Measurements from ENCODE around the gene OR51Q1. TPM values are rescaled to one million over a fixed set of nuclear protein-coding genes. Genes with fewer than 3 reads are reported as not detected.

Gene OR51Q1
- total and polyA plus RNA-seq, 2 of the 13 experiments (the other 11 are each of a cell fraction or from before 2014, with no cell fraction given) = not detected

DNA sequence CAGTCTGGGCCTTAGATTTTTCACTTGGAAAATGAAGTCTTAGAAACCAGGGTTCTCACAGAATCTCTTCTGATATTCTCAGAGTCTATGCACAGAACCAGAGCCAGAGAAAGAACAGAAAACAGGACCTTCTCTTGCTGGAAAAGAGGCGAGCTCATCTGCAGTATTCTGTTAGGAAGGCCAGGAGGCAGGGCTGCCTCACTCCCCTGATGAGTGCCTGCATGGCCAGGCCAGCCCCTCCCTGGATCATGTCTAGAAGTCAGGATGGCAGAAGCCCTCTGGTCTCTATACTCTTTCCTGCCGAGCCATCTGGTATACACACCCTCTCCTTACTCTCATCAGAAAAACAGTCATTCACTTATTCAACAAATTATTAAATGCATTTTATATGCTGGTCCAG, 37.6 kb upstream of the OR51Q1 start:
- ChIA-PET POLR2A (no interaction called here), CTCF (ENCODE audit: low intra/inter-chr PET ratio, low total read pairs) (no interaction called here)
- DNase-seq (ENCODE audit: low spot score) = no peak
- Histone ChIP-seq H3K4me2 (ENCODE audit: low read depth, low read length) (no peak overlapping the region), H3K4me3 (replicated peaks in 1 of 3; ENCODE audit: insufficient read depth in 1 of 3, low read depth in 2 of 3, low read length in 3 of 3) (no peak overlapping the region), H3K27ac (ENCODE audit: extremely low read length, insufficient read depth, low read length) (no peak overlapping the region), H3K36me3 (replicated peaks in 1 of 2; ENCODE audit: control insufficient read depth in 1 of 2, insufficient read depth in 2 of 2, low read length in 2 of 2) (no peaks in the 10 kb centered on the region), H4K20me1 (ENCODE audit: insufficient read depth, low read length) (0 out of 2 replicates have a peak, but pooled peaks cover 3% of the 10 kb centered on the region), H2AFZ (ENCODE audit: low read length) (no peak overlapping the region), H3K9me3 (ENCODE audit: low read length) (no peaks in the 10 kb centered on the region), H3K27me3 (ENCODE audit: control insufficient read depth in 1 of 2, insufficient read depth in 2 of 2, low read length in 2 of 2) (no peaks in the 10 kb centered on the region), H3K79me2 (ENCODE audit: insufficient read depth, low read length) (no peaks in the 10 kb centered on the region), H3K4me1 (ENCODE audit: insufficient read depth, low read length) (no peaks in the 10 kb centered on the region), H3K9ac (ENCODE audit: insufficient read depth, low read depth, low read length) (no peak overlapping the region)
- intact Hi-C loops (cut with micrococcal nuclease; ENCODE audit: unreplicated experiment) = no loop called here
- in situ Hi-C loops (cut with HindIII; ENCODE audit: extremely low pct_ligation_motif_present, low pct_unique_long_range_greater_than_20kb) = loop anchor here (5.0 to 10.0 kb wide), 2 partner anchors 182 to 260 kb away; partner anchors contain the start of gene OR51V1
- FAIRE-seq = no peak
- no peak for ATAC-seq
- WGBS (ENCODE audit: low lambda C conversion rate) = 0% methylated on average over 2 of the region's 2 CpGs
- BruUV-seq (replicated peaks) = no TSS peak
- TF ChIP-seq MED8 (CRISPR knock-in tag; IDR thresholded peaks at IDR 0.05; ENCODE audit: insufficient replicate concordance) (no peak), ZNF780A (CRISPR knock-in tag; IDR thresholded peaks at IDR 0.05) (no peak), STAT5B (CRISPR knock-in tag; IDR thresholded peaks at IDR 0.05) (no peak), SP2 (CRISPR knock-in tag; IDR thresholded peaks at IDR 0.05) (no peak), GATAD1 (CRISPR knock-in tag; IDR thresholded peaks at IDR 0.05) (no peak), HMGA1 (CRISPR knock-in tag; conservative IDR thresholded peaks at IDR 0.05) (no peak)
- TF ChIP-seq, protein P1, sequence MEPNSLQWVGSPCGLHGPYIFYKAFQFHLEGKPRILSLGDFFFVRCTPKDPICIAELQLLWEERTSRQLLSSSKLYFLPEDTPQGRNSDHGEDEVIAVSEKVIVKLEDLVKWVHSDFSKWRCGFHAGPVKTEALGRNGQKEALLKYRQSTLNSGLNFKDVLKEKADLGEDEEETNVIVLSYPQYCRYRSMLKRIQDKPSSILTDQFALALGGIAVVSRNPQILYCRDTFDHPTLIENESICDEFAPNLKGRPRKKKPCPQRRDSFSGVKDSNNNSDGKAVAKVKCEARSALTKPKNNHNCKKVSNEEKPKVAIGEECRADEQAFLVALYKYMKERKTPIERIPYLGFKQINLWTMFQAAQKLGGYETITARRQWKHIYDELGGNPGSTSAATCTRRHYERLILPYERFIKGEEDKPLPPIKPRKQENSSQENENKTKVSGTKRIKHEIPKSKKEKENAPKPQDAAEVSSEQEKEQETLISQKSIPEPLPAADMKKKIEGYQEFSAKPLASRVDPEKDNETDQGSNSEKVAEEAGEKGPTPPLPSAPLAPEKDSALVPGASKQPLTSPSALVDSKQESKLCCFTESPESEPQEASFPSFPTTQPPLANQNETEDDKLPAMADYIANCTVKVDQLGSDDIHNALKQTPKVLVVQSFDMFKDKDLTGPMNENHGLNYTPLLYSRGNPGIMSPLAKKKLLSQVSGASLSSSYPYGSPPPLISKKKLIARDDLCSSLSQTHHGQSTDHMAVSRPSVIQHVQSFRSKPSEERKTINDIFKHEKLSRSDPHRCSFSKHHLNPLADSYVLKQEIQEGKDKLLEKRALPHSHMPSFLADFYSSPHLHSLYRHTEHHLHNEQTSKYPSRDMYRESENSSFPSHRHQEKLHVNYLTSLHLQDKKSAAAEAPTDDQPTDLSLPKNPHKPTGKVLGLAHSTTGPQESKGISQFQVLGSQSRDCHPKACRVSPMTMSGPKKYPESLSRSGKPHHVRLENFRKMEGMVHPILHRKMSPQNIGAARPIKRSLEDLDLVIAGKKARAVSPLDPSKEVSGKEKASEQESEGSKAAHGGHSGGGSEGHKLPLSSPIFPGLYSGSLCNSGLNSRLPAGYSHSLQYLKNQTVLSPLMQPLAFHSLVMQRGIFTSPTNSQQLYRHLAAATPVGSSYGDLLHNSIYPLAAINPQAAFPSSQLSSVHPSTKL (CRISPR knock-in tag; IDR thresholded peaks at IDR 0.05) = no peak
- TF ChIP-seq, protein P2, sequence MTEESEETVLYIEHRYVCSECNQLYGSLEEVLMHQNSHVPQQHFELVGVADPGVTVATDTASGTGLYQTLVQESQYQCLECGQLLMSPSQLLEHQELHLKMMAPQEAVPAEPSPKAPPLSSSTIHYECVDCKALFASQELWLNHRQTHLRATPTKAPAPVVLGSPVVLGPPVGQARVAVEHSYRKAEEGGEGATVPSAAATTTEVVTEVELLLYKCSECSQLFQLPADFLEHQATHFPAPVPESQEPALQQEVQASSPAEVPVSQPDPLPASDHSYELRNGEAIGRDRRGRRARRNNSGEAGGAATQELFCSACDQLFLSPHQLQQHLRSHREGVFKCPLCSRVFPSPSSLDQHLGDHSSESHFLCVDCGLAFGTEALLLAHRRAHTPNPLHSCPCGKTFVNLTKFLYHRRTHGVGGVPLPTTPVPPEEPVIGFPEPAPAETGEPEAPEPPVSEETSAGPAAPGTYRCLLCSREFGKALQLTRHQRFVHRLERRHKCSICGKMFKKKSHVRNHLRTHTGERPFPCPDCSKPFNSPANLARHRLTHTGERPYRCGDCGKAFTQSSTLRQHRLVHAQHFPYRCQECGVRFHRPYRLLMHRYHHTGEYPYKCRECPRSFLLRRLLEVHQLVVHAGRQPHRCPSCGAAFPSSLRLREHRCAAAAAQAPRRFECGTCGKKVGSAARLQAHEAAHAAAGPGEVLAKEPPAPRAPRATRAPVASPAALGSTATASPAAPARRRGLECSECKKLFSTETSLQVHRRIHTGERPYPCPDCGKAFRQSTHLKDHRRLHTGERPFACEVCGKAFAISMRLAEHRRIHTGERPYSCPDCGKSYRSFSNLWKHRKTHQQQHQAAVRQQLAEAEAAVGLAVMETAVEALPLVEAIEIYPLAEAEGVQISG (CRISPR knock-in tag; IDR thresholded peaks at IDR 0.05) = no peak
- TF ChIP-seq, protein P3, sequence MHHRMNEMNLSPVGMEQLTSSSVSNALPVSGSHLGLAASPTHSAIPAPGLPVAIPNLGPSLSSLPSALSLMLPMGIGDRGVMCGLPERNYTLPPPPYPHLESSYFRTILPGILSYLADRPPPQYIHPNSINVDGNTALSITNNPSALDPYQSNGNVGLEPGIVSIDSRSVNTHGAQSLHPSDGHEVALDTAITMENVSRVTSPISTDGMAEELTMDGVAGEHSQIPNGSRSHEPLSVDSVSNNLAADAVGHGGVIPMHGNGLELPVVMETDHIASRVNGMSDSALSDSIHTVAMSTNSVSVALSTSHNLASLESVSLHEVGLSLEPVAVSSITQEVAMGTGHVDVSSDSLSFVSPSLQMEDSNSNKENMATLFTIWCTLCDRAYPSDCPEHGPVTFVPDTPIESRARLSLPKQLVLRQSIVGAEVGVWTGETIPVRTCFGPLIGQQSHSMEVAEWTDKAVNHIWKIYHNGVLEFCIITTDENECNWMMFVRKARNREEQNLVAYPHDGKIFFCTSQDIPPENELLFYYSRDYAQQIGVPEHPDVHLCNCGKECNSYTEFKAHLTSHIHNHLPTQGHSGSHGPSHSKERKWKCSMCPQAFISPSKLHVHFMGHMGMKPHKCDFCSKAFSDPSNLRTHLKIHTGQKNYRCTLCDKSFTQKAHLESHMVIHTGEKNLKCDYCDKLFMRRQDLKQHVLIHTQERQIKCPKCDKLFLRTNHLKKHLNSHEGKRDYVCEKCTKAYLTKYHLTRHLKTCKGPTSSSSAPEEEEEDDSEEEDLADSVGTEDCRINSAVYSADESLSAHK (CRISPR knock-in tag; IDR thresholded peaks at IDR 0.05; ENCODE audit: borderline replicate concordance) = no peak
- TF ChIP-seq, protein P4, sequence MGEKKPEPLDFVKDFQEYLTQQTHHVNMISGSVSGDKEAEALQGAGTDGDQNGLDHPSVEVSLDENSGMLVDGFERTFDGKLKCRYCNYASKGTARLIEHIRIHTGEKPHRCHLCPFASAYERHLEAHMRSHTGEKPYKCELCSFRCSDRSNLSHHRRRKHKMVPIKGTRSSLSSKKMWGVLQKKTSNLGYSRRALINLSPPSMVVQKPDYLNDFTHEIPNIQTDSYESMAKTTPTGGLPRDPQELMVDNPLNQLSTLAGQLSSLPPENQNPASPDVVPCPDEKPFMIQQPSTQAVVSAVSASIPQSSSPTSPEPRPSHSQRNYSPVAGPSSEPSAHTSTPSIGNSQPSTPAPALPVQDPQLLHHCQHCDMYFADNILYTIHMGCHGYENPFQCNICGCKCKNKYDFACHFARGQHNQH (CRISPR knock-in tag; IDR thresholded peaks at IDR 0.05) = no peak
- TF ChIP-seq, protein P5, sequence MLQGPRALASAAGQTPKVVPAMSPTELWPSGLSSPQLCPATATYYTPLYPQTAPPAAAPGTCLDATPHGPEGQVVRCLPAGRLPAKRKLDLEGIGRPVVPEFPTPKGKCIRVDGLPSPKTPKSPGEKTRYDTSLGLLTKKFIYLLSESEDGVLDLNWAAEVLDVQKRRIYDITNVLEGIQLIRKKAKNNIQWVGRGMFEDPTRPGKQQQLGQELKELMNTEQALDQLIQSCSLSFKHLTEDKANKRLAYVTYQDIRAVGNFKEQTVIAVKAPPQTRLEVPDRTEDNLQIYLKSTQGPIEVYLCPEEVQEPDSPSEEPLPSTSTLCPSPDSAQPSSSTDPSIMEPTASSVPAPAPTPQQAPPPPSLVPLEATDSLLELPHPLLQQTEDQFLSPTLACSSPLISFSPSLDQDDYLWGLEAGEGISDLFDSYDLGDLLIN (CRISPR knock-in tag; IDR thresholded peaks at IDR 0.05; ENCODE audit: borderline replicate concordance) = no peak

Measured in HepG2 (cell line).